Measurements from ENCODE around the gene PPP1R16B.

The PPP1R16B gene

DNA sequence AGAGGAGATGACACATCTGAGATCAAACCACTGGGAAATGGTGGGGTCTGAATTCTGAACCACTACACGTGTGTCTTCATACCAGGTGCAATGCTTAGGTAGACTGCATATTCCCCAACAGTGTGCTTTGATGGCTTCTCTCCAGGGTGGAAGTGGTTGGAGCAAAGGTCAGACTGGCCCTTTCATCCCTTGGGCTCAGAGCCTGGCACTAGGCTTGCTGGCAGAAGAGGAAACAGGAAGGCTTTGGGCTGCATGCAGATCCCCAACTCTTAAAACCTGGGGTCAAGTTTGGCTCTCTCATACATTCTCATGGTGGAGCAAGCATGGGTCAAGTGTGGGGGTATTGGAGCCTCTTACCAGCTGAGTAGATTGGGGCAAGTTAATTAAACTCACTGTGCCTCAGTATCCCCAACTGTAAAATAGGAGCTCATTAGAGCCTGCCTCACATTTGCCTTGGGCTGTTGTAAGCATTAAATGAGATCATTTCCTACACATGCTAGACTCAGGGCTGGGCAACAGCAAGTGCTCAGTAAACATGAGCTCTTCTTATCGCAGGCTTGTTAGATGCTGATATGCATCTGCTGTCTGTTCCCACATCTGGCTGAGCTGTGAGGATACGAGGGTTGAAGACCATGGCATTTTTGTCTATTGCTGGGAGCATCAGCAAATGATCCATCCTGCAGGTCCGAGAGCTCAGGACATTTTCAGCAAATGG, 69.1 kb downstream of the PPP1R16B start:
- in situ Hi-C loops (cut with MboI; ENCODE audit: low sequenced_read_pairs) = no loop called here

- in situ Hi-C loops (cut with MboI; ENCODE audit: low sequenced_read_pairs) = no loop called here
Observed at GRCh38 chr20:38875175-38875993, 69.9 kb downstream of the PPP1R16B start.

GRCh38 chr20:38877483-38877882, 72.0 kb downstream of the PPP1R16B start:
- in situ Hi-C loops (cut with MboI; ENCODE audit: low sequenced_read_pairs) = no loop called here

DNA sequence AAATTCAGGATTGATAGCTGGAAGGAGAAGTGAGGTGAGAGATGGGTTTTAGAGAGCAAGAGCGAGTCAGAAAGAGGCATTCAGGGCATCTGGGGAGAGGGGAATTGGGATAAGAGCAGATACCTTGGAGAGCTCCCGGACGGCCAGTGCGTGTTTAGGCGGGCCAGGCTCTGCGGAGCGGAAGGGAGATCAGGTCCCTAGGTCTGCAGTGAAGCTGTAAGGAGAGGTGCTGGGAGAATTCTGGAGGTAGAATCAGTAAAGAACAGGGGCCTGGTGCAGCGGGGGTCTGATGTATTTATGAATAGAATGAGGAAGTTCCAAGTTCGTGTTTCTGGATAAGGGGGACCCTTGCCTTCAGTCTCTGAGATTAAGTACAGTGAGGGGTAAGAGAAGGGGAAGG, 73.4 kb downstream of the PPP1R16B start:
- in situ Hi-C loops (cut with MboI; ENCODE audit: low sequenced_read_pairs) = no loop called here

- in situ Hi-C loops (cut with MboI; ENCODE audit: low sequenced_read_pairs) = no loop called here
Observed at GRCh38 chr20:38880952-38881735, 75.6 kb downstream of the PPP1R16B start.

DNA sequence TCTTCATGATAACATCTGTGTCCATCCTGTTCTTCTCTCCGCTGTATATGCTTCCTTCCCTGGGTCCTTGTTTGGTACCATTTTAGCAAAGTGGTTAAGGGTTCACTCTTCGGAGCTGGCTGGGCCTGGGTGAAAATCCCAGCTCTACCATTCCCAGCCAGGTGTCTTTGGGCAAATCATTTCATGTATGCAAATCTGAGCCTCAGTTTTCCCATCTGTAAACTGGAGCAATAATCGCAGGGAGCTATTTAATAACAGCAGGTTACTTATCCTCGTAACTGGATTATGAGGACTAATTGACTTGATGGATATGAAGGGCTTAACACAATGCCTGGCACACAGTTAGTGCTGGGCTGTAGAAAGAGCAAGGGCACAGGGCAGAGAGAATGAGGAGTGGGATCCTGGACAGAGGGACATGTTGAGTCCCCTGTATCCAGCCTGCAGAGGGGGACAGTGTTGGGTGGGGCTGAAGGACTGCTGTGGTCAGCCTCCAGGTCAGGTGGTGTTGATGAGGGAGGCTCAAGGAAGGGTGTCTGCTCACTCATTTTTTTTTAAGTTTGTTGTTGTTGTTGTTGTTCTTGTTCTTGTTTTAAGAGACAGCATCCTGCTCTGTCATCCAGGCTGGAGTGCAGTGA, 76.4 kb downstream of the PPP1R16B start:
- in situ Hi-C loops (cut with MboI; ENCODE audit: low sequenced_read_pairs) = no loop called here

GRCh38 chr20:38882600-38882999, 77.1 kb downstream of the PPP1R16B start:
- in situ Hi-C loops (cut with MboI; ENCODE audit: low sequenced_read_pairs) = no loop called here

GRCh38 chr20:38883081-38883980, 77.8 kb downstream of the PPP1R16B start:
- in situ Hi-C loops (cut with MboI; ENCODE audit: low sequenced_read_pairs) = no loop called here

DNA sequence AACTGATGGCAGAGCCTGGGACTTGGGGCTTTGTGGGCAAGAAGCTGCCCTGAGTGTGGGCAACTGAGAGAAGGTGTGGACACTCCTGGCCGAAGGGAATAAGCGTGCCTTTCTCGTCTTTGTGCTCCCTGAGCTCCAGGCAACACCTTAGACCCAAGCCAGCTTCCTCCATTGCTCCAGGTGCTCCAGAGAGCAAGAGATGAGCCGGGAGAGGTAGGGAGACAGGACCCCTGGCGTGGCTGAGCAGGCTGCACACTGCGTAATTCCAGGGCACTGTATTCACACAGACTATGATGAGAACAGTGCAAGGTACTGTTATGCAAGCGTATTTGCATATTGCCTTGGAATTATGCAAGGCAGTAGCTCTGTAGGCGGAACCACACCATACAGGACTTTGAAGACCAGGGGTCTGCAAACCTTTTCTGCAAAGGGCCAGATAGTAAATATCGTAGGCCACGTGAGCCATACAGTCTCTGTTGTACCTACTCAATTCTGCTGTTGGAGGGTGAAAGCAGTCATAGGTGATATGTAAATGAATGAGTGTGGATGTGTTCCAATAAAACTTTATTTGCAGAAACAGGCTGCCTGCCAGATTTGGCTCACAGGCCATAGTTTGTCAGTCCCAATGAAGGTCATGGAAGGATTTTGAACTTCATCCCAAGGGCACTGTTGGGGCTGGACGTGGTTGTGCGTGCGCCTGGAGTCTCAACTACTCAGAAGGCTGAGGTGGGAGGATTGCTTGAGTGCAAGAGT, 78.7 kb downstream of the PPP1R16B start:
- in situ Hi-C loops (cut with MboI; ENCODE audit: low sequenced_read_pairs) = no loop called here

DNA sequence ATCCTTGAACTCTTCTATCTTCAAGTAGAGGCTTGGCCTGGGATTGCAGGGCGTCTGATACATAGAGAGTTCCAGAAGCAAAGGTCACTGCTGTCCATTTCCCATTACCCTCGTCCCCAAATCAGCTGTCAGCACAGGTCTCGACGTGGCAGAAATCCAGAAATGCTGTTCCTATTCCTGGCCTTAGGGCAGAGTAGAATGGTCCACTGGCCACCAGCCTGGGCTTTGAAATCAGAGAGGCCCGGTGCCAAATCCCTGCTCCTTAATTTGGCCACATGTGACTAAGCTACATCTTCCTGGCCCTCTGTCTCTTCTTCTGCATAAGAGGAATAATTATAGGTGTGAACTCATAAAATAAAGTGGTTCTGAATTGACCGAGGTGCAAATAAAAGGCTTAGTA, 79.9 kb downstream of the PPP1R16B start:
- in situ Hi-C loops (cut with MboI; ENCODE audit: low sequenced_read_pairs) = no loop called here

GRCh38 chr20:38888059-38888831, 82.7 kb downstream of the PPP1R16B start:
- in situ Hi-C loops (cut with MboI; ENCODE audit: low sequenced_read_pairs) = no loop called here

GRCh38 chr20:38889050-38889449, 83.6 kb downstream of the PPP1R16B start:
- in situ Hi-C loops (cut with MboI; ENCODE audit: low sequenced_read_pairs) = no loop called here

GRCh38 chr20:38889792-38890496, 84.4 kb downstream of the PPP1R16B start:
- in situ Hi-C loops (cut with MboI; ENCODE audit: low sequenced_read_pairs) = no loop called here

- in situ Hi-C loops (cut with MboI; ENCODE audit: low sequenced_read_pairs) = no loop called here
Observed at GRCh38 chr20:38890497-38890818, 85.0 kb downstream of the PPP1R16B start.

DNA sequence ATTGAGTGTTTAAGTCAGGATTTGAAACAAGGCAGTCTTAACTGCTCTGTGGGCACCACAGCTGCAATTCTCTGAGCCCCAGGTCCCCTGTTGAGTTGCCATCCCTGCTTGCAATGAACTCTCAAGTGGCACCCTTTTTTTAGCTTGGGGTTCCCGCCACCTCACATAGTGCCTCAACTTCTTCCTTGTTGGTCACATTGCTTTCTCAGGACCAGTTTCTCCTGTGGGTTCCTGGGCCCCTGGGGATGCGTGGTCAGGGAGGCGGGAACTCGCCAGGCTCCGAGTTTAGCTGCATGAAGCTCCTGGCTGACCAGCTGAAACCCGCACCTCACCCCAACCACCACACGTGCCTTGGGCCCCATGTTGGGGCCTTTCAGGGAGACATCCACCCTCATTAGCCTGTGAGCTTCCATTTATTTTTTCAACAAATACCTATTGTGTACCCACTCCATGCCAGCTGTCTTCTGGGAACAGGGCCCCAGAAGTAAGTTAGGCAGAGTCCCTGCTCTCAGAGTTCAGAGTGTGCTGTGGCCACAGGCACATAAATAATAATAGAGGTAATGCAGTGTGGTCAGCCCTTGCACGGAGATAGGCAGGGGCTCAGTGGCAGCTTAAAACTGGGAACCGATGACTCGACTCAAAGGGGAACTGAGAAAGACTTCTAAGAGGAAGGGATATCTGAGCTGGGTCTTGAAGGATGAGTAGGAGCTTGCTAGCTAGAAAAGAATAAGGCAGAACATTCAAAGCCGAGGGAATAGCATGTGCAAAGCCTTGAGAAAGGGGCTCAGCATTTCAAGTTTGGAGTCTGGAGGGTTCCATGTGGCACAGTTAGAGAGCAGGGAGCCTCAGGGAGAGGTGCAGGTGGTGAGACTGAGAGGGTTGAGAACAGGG, 86.8 kb downstream of the PPP1R16B start:
- in situ Hi-C loops (cut with MboI; ENCODE audit: low sequenced_read_pairs) = no loop called here

- in situ Hi-C loops (cut with MboI; ENCODE audit: low sequenced_read_pairs) = no loop called here
Observed at GRCh38 chr20:38893056-38893564, 87.6 kb downstream of the PPP1R16B start.

- in situ Hi-C loops (cut with MboI; ENCODE audit: low sequenced_read_pairs) = no loop called here
Observed at GRCh38 chr20:38893565-38894090, 88.1 kb downstream of the PPP1R16B start.
